Lower leg skin (tissue), 4 donors: ENCODE results near the gene PXYLP1. TPM values are rescaled to one million over a fixed set of nuclear protein-coding genes. Genes with fewer than 3 reads are reported as not detected.

Experiments
- DNase-seq, 2 donors: peaks; one replicate each; pipeline ENCODE4 v3.0.0-alpha.2; 2019; ENCODE audit warnings: low spot score in 2 of 2
- H3K4me3 ChIP-seq: fragments of 200-600 bp; sonication (generic); 2 replicates; pipeline ENCODE4 v1.5.1; 2017; ENCODE audit warnings: mild to moderate bottlenecking, low read depth; ENCODE audit not compliant: poor library complexity, severe bottlenecking
- CTCF ChIP-seq, 3 donors: fragments of 450-650 bp; IDR thresholded peaks; one replicate each; pipeline ENCODE4 v1.5.1; 2016; ENCODE audit warnings: antibody characterized with exemption in 3 of 3, mild to moderate bottlenecking in 3 of 3, moderate library complexity in 2 of 3
- POLR2A ChIP-seq, 2 donors: fragments of 450-650 bp; IDR thresholded peaks; one replicate each; pipeline ENCODE4 v1.6.1; 2016 to 2017; ENCODE audit warnings: antibody characterized with exemption in 2 of 2, mild to moderate bottlenecking in 1 of 2, moderate library complexity in 1 of 2
- WGBS, 2 donors: methylation state at CpG; one replicate each; pipeline ENCODE4 v1.1.5; 2018; 5-methylcytosine and 5-hydroxymethylcytosine counted together
- intact Hi-C: fragments of 100-400 bp; cut with DNase I; formaldehyde crosslinking; loops from one replicate; pipeline ENCODE4 v1.15.0; 2023; ENCODE audit warnings: low total_unique reads
- total RNA-seq, 4 donors: library from RNA; depleted of rRNA; stranded (reverse); fragments of >200 nt; gene quantifications; one replicate each; pipeline ENCODE4 v1.1.0, GENCODE V29; 2016

PXYLP1 gene
- total RNA-seq, 4 donors from 2014 or later: 8.8 to 14.5 (median 10.2) TPM

DNA sequence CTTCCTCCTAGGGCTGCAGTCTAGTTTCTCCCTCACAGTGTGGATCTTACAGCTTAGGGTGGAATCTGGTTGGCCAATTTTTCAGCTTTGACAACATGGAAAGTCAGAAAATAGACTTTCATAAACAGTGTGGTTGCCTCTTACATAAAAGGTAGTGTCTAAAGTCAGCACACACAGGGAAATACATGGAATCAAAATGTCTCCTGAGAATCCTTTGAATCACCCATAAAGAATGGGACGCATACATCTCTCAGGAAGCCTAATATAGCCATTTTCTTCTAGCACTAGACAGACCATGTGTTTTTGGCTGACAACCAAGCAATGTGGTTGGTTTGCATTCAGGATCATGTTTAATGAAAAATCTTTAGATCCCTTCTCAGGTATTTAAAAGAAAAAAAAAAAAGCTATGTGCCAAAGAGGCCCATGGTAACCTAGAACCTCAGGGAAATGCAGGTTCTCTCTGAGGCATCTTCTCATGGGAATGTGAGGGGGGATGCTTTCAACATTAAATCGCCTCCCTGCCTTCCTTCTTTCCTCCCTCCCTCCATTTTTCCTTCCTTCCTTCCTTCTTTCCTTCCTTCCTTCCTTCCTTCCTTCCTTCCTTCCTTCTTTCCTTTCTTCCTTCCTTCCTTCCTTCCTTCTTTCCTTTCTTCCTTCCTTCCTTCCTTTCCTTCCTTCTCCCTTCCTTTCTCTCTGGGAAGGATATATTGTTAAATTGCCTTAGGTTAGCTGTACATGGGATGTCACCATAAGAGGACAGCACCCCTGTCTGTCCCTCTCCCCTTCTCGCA, 102.4 kb downstream of the PXYLP1 start:
- no peak for DNase-seq
- intact Hi-C loops: no loop called here
- H3K4me3 ChIP-seq: no peak overlapping the region
- 94 to 96% methylated on average over 3 of the region's 3 CpGs for WGBS, 2 donors
- TF ChIP-seq CTCF (IDR thresholded peaks at IDR 0.05): no peak
- TF ChIP-seq POLR2A (IDR thresholded peaks at IDR 0.05): no peak

DNA sequence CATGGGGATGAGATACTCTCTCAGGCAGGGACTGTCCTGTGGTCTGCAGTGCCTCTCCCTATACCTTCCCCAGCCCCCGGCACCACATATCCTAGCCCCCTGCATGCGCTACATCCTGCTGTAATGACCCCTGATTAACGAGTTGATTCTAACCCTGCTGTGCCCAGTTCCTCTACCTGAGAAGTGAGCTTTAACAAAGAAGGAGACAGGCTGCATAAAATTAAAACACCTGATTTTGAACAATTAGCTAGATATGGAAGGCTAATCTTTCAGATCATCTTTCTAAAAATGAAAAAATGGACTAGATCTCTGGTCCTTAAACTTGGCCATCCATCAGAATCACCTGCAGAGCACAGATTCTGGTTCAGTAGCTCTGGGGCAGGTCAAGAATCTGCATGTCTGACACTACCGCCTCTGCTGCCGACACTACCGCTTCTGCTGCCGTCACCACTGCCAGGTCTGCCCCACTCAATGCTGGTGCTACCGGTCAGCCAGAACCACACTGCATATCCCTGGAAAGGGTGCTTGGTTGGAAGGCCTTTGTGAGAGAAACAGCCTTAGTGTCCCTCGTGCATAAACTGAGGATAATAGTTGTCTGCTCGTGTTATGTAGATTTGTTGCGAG, 103.1 kb downstream of the PXYLP1 start:
- no peak for DNase-seq
- WGBS, 2 donors: 92 to 93% methylated on average over 11 of the region's 11 CpGs

GRCh38 chr3:141335531-141336061, 104.0 kb downstream of the PXYLP1 start:
- TF ChIP-seq POLR2A (IDR thresholded peaks at IDR 0.05) (no peak), CTCF (IDR thresholded peaks at IDR 0.05) (no peak)
- intact Hi-C loops: no loop called here
- H3K4me3 ChIP-seq: no peak overlapping the region
- no peak for DNase-seq
- 49 to 64% methylated on average over 2 of the region's 2 CpGs for WGBS, 2 donors

More for the DNA sequence above, 103.1 kb downstream of the PXYLP1 start:
- intact Hi-C loops: no loop called here
- TF ChIP-seq POLR2A (IDR thresholded peaks at IDR 0.05) (no peak), CTCF (IDR thresholded peaks at IDR 0.05) (no peak)
- H3K4me3 ChIP-seq: no peak overlapping the region

- no peak for DNase-seq
- 75 to 76% methylated on average over 12 of the region's 12 CpGs for WGBS, 2 donors
- TF ChIP-seq CTCF (IDR thresholded peaks at IDR 0.05): no peak
- intact Hi-C loops: no loop called here
- no peak overlapping the region for H3K4me3 ChIP-seq
Observed at GRCh38 chr3:141336672-141337522, 105.3 kb downstream of the PXYLP1 start.

GRCh38 chr3:141337523-141337854, 105.9 kb downstream of the PXYLP1 start:
- no peak for TF ChIP-seq POLR2A (IDR thresholded peaks at IDR 0.05)
- TF ChIP-seq CTCF (IDR thresholded peaks at IDR 0.05): no peak
- 89 to 100% methylated on average over 1 of the region's 1 CpG for WGBS, 2 donors
- no peak for DNase-seq

More at GRCh38 chr3:141337523-141337854, 105.9 kb downstream of the PXYLP1 start:
- no peak overlapping the region for H3K4me3 ChIP-seq
- intact Hi-C loops: no loop called here
